Adrenal gland (tissue), 5 donors: ENCODE measurements around the gene GABBR1.

Experiments used
- CTCF ChIP-seq, 6 experiments: fragments of 450-650 bp in 4 of 6; fragments of 200-600 bp in 2 of 6; sonication (generic) in 1 of 6; IDR thresholded peaks; 1 replicate in 5 of 6; 2 replicates in 1 of 6; pipeline versions ENCODE4 v1.5.1 to v1.8.0; 2016 to 2021; ENCODE audit warnings: antibody characterized with exemption in 6 of 6, mild to moderate bottlenecking in 2 of 6, moderate library complexity in 1 of 6
- POLR2A ChIP-seq, 2 donors: fragments of 450-650 bp; IDR thresholded peaks; one replicate each; pipeline ENCODE4 v1.6.1; 2017; ENCODE audit warnings: antibody characterized with exemption in 2 of 2, mild to moderate bottlenecking in 2 of 2, moderate library complexity in 1 of 2
- donor health status: DM: no; HTN: no; CAD: no.

GRCh38 chr6:29630315-29630714 is 2.7 kb downstream of the GABBR1 start:
- no peak for TF ChIP-seq CTCF (IDR thresholded peaks at IDR 0.05)
- no peak for TF ChIP-seq POLR2A (IDR thresholded peaks at IDR 0.05)
